ENCODE measurements around the gene KCNN4.
"Not testable (repeated sequence)": the region's sequence is repeated elsewhere in the genome, so short reads cannot be mapped to it uniquely, and the experiment has no call there.

Gene KCNN4

GRCh38 chr19:43774103-43774939 is 6.5 kb downstream of the KCNN4 start:
- DNase-seq (ENCODE audit: low spot score): peak; percentile 95

GRCh38 chr19:43773725-43774102 is 7.1 kb downstream of the KCNN4 start:
- DNase-seq (ENCODE audit: low spot score): no peak

GRCh38 chr19:43769256-43769655 is 11.5 kb downstream of the KCNN4 start:
- DNase-seq (ENCODE audit: low spot score): no peak

- DNase-seq (ENCODE audit: low spot score): no peak
Observed at GRCh38 chr19:43768273-43769050, 12.3 kb downstream of the KCNN4 start.

- no peak for DNase-seq (ENCODE audit: low spot score)
Observed at GRCh38 chr19:43767818-43768217, 13.0 kb downstream of the KCNN4 start.

GRCh38 chr19:43767316-43767715 is 13.5 kb downstream of the KCNN4 start:
- no peak for DNase-seq (ENCODE audit: low spot score)

- DNase-seq (ENCODE audit: low spot score): no peak
Observed at GRCh38 chr19:43766755-43767043, 14.1 kb downstream of the KCNN4 start.

GRCh38 chr19:43765109-43765876 is 15.5 kb downstream of the KCNN4 start:
- no peak for DNase-seq (ENCODE audit: low spot score)

- not testable (repeated sequence) for DNase-seq (ENCODE audit: low spot score)
Observed at GRCh38 chr19:43764684-43765083, 16.1 kb downstream of the KCNN4 start.

GRCh38 chr19:43763473-43763939 is 17.3 kb downstream of the KCNN4 start:
- no peak for DNase-seq (ENCODE audit: low spot score)

GRCh38 chr19:43762814-43763213 is 18.0 kb downstream of the KCNN4 start:
- no peak for DNase-seq (ENCODE audit: low spot score)

- DNase-seq (ENCODE audit: low spot score): no peak
Observed at GRCh38 chr19:43760941-43761340, 19.8 kb downstream of the KCNN4 start.

- no peak for DNase-seq (ENCODE audit: low spot score)
Observed at GRCh38 chr19:43759515-43759914, 21.3 kb downstream of the KCNN4 start.

GRCh38 chr19:43755256-43755801 is 25.4 kb downstream of the KCNN4 start:
- peak; percentile 78 for DNase-seq (ENCODE audit: low spot score)

- DNase-seq (ENCODE audit: low spot score): peak; percentile 98
Observed at GRCh38 chr19:43754503-43755255, 26.1 kb downstream of the KCNN4 start, which contains the start of gene SMG9. TSS of gene SMG9 (minus strand) at chr19:43754962. CDS start at chr19:43750741, 4,221 bp downstream.

- no peak for DNase-seq (ENCODE audit: low spot score)
Observed at GRCh38 chr19:43754253-43754502, 26.6 kb downstream of the KCNN4 start.

- DNase-seq (ENCODE audit: low spot score): no peak
Observed at GRCh38 chr19:43752287-43752875, 28.4 kb downstream of the KCNN4 start.

GRCh38 chr19:43751466-43752220 is 29.1 kb downstream of the KCNN4 start:
- DNase-seq (ENCODE audit: low spot score): no peak

- no peak for DNase-seq (ENCODE audit: low spot score)
Observed at GRCh38 chr19:43749898-43750297, 30.9 kb downstream of the KCNN4 start.

GRCh38 chr19:43749152-43749551 is 31.6 kb downstream of the KCNN4 start:
- no peak for DNase-seq (ENCODE audit: low spot score)

GRCh38 chr19:43748685-43749084 is 32.1 kb downstream of the KCNN4 start:
- DNase-seq (ENCODE audit: low spot score): no peak

Measured in hematopoietic multipotent progenitor cell treated with erythropoietin and hydrocortisone succinate and interleukin-3 and kit ligand, for 17 days (in vitro differentiated cells).